HG03571 (cell line): Measurements from ENCODE around the gene USF3.
A peak's percentile ranks its signal among the peaks of the same experiment; 100 is the strongest.

Source experiments
- ATAC-seq: cut with Tn5 transposase; IDR thresholded peaks from one replicate; pipeline ENCODE4 v1.9.1; 2021; ENCODE audit not compliant: unreplicated experiment

USF3 gene

GRCh38 chr3:113620091-113620490 is 76.4 kb downstream of the USF3 start:
- ATAC-seq: no peak

GRCh38 chr3:113617726-113618125 is 78.7 kb downstream of the USF3 start:
- ATAC-seq: no peak

GRCh38 chr3:113615976-113616375 is 80.5 kb downstream of the USF3 start:
- ATAC-seq: no peak

- no peak for ATAC-seq
Observed at GRCh38 chr3:113614402-113614801, 82.0 kb downstream of the USF3 start.

- no peak for ATAC-seq
Observed at GRCh38 chr3:113607219-113607596, 89.2 kb downstream of the USF3 start.

- ATAC-seq: peak; percentile 99
Observed at GRCh38 chr3:113606539-113607218, 89.8 kb downstream of the USF3 start.

- ATAC-seq: no peak
Observed at GRCh38 chr3:113602836-113603235, 93.6 kb downstream of the USF3 start.

- no peak for ATAC-seq
Observed at GRCh38 chr3:113602256-113602655, 94.2 kb downstream of the USF3 start.

GRCh38 chr3:113601240-113601639 is 95.2 kb downstream of the USF3 start:
- no peak for ATAC-seq

GRCh38 chr3:113600418-113601182 is 95.8 kb downstream of the USF3 start:
- ATAC-seq: no peak
